HL-60 (cell line): Measurements from ENCODE around the gene SNAI1.

ENCODE experiments used
- CTCF ChIP-seq: IDR thresholded peaks from one replicate; pipeline ENCODE4 v1.5.1; 2011; ENCODE audit warnings: low read length, control low read depth, inconsistent platforms; ENCODE audit not compliant: insufficient read depth
- REST ChIP-seq: IDR thresholded peaks from 2 replicates; pipeline ENCODE4 v1.6.1; 2012; ENCODE audit warnings: low read depth; ENCODE audit not compliant: insufficient replicate concordance

GRCh38 chr20:50005471-50005981 is 22.7 kb downstream of the SNAI1 start:
- TF ChIP-seq REST = no peak
- TF ChIP-seq CTCF = no peak
